ENCODE results near the gene KCNJ10.

Gene KCNJ10

DNA sequence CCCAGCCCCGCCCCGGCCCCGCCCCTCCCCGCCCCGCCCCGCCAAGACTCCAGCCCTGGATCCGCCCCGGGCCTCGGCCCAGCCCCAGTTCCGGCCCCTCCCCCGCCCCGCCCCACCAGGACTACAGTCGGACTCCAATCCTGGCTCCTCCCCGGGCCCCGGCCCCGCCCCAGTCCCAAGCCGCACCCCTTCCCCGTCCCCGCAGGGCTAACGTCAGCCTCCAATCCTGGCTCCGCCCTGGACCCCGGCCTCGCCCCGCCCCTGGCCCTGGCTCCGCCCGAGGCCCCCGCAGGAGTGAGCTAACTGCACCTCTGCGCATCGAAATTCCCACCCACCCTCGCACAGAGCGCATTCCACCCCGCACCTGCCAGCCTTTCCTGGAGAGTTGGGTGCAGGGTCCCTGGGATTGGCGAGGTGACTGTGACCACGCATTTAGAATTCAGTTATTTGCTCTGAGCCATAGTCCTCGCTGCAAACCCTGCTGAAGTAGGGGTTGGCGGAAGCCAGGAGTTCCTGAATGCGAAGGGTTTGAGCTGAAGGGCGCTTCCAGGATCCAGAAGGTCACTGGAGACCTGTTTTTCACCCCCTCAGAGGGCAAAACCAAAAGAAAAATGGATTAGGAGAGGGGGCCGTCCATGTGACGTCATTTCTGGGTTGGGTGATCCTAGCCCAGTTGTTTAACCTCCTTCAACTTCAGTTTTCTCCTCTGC is 29.0 kb upstream of the KCNJ10 start:
- no peak for FAIRE-seq

DNA sequence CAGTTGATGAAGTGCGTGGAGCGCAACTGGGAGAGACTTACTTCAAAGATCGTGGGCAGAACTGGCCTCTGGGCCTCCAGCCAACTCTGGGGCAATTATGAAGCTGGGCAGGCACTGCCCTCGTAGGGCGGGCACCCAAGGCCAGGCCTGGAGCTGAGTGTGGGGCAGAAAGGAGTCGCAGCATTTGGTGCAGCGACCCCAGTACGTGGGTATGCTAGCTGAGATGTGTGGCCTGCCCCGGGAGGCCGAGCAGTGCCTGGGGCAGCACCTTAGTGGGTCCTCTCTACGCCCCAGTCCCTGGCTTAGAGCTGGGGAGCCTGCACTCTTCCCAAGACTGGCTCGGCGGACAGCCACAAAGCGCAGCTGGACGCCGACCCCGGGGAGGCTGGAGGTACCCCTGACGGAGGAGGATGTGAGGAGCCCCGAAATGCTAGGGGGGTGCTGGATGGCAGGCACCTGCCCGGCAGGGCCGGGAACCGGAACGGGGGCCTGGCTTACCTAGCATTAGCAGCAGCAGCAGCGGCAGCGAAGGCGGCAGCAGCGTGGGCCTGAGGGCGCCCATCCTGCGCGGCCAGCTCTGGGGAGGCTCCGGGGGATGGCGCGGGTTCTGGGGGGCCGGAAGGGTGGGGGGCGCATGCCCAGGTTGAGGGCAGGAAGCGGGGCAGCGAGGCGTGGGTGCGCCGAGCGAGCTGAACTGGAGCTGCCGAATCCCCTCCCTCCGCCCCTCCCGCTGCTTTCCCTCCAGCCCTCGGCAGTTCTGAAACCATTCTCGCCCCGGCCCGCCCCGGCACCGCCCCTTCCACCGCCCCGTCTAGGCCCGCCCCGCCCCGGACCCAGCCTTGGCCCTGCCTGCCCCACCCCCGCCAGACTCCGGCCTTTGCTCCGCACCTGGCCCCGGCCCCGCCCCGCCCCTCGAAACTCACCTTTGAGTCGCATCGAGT is 28.2 kb upstream of the KCNJ10 start, which contains the start of gene IGSF8:
Gene IGSF8, minus strand, starts transcription at position 709 of the 941 bp plus-strand sequence. Its CDS starts 147 bp downstream, at position 562.
- no peak for FAIRE-seq

DNA sequence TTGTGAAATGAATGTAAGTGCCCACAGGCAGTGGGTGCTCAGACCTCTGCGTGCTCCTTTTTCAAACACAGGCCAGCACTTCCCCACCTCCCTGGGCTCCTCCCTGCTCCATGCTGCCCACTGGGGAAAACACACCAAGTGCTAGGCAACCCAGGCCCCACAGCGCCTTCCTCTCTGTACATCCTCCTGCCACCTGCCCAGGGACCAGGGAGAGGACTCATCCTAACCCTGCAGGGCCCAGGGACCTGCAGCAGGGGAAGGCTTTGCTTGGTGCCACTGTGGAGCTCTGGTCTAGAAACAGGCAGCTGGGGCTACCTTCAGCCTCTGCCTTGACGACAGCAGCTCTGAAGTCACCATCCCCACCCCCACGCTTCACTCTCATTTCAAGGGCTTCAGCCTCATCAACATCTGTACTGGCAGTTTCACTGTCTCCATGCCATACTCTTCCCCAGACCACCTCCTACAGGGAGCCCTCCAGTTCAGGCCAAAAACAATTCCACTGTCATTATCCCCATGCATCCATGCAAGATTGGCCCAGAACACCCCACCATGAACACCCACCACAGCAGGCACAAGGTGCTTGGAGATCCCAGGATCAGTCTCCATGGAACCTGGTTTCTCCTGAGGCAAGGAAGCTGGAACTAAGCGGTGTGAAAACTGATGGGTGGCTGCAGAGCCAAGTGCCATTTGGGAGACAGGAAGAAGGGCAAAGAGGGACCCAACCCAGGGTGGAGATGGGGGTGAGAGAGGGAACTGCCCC is 27.4 kb upstream of the KCNJ10 start:
- FAIRE-seq: no peak

DNA sequence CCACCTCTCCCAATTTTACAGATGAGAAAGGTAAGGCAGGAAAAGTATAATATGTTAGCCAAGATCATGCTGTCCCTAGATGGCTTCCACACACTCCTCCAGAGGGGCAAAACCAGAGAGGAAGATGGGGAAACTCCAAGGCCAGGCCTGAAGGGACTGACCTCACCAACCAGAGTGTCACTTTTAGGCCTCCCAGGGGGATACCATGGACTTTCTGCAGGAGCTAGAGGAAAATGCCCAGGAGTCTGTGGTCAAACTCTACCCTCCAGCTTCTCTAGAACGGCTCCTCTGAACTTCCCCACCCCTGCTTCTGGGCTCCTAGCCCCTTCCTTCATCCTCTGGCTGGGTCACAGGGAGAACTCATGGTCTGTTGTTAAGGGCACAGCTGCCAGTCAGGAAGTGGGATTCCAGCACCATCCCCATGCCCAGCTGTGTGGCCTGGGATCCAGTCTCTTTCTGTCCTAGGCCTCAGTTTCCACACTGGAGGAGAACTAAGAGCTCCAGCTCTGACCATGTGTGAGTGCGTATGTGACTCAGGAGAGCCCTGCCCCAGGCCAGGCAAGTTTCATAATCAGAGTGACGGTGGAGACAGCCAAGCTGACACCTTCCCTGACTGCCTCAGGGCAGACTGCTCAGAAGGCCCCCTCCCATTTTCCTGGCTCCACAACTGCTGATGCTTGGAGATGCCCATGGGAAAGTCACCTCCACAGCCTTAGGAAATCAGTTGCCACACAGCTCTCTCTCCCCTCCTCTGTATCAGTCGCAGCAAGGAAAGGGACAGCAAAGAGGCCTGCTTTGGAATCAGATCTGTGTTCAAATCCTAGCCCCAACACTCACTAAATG is 26.5 kb upstream of the KCNJ10 start:
- no peak for FAIRE-seq

DNA sequence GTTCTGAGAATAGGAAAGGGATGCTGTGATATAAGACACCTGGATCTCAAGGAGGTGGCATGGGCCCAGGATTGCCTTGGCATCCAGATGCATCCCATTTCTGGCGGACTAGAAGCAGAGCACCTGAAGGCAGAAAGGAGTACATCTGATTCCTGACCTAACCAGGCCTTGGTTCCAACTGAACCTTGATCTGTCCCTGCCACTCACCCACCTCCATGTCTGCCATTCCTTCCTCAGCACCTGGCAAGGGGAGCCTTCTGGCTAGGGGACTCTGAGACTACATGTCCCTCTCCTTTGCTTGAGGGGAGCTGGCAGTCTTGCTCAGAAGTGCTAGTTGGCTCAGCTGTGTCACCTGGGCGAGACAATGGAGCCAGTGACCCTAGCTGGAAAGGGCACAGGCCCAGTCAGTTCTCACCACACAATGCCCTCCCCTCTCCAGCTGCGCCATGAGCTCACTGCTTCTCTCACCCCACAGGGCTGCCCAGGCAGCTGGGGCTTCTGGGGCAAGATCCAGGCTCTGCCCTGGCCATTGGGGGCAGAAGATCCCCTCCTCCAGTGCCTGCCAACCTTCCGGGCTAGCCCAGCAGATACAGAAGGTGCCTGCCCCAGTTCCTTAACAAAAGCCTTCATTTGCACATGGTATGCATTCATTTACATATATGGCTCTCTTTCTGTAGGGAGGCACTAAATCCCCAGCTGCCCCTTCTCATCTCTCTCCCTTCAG is 25.6 kb upstream of the KCNJ10 start:
- FAIRE-seq: no peak

DNA sequence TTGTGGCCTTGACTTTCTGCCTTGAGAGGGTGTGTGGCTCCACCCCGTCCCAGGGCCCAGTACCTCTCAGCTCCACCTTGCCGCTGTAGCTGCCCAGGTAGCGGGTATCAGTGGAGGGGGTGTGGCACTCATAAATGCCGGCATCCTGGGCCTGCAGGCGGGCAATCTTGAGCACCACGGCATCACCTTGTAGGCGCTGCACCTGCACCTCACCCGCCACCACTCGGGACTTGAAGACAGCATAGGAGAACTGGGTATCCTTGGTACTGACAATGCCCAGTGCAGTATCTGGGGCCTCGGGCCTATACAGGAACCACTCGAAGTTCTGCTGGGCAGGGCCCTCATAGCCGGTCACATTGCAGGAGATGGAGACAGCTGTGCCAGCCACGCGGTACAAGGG is 24.8 kb upstream of the KCNJ10 start:
- FAIRE-seq: no peak

DNA sequence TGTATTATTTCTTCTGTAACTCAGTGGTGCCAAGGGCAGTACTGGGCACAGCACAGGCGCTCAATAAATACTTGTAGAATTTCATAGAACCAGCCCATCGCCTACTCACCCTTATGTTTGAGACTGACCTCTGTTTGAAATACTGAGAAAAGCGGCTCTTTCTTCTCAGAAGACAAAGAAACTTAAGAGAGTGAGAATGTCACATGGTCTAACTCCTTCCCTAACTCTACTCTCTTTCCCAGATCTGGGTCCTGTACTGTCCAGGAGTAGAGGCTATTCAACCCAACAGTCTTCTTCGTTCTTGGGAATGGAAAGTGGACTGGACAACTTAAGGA is 24.3 kb upstream of the KCNJ10 start:
- no peak for FAIRE-seq

DNA sequence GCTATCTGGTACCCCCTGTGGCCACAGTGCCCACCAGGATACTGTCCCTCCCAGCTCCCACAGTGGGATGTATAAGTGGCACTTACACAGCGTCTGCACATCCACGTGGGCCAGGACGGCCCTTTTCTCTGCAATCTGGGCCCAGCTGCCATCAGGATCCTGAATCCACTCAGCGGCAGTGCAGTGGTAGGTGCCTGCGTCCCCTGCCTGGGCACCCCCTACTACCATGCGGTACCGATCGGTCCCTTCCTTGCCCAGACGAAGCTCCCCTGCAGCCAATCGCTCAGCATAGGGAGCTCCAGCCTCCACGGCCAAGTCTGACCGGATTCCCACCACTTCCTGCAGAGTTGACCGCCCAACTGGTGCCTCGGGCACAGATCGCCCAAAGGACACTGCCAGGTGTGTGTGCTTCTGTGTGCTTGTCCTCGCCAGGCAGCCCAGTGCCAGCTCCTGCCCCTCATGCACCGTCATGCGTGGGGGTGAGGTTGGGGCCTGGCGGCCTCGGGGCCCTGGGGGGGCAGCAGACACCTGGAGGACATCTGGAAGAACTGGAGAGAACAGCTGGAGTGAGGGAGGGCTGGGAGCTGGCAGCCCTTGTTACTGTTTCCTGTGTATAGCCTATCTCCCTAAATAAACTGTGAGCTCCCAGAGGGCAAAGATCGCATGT is 23.8 kb upstream of the KCNJ10 start:
- no peak for FAIRE-seq

DNA sequence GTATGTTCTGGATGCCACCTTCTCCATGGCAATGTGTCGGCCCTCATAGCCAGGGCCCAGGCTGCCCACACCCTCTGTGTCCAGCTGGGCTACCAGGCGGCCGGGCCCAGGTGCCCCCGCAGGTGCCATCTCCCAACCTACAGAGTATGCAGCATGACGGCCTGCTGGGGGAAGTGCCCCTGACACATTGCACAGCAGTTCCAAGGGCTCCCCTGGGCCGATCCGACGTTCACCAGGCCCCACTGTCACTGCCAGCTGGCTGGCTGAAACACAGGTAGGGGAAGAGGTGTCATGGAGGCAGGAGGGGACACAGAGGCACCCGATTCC is 23.1 kb upstream of the KCNJ10 start:
- FAIRE-seq: no peak

DNA sequence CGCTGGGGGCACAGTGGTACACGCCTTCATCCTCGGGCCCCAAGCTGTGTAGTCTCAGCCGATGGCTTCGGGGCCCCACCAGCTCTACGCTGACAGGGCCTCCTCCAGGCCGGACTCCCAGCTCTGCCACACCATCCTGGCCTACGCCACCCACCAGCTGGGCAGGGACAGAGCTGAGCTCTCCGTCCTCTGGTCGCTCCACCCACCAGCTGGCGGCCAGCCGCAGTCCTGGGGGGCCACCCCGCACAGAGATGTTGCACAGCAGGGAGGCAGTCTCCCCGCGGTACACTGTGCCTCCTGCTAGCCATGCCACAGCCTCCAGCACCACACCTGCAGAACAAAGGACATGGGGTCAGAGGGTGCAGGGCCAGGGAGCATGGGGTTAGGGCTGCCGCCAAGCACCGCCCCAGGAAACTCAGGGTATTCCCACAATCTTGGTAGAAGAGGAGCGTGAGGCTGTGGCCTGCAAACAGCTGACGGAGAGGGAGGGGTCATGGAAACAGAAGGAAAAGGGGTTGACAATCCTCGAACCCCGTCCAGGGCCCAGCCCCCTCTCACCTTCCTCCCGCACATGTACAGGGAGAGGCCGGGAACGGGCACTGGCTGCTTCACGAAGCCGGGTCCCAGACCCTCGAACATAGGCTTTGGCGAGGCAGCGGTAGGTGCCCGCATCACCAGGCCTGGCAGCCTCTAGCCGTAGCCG is 22.6 kb upstream of the KCNJ10 start:
- no peak for FAIRE-seq

DNA sequence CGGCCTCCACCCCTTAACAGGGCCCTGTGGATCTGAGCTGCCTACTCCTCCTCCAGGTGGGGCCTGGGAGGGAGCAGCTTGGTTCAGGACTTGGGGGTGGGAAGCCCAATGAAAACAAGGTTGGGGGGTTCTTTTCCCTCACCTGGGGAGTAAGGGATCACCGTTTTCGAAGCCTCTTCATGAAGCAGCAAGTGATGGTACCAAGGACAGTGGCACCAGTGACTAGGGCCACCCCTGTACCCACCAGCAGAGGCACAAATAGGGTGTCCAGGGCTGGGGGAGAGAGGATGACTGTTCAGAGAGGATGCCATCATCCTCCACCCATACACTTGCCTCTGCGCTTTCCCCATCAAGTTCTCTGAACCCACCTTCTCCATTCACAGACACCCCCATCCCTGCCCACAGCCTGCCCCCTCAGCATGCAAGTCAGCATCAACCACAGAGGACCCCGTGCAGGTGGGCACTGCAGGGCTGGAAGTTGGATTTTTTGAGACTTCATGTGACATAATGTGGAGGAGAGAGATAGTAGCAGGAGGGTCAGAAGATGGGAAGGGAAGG is 21.8 kb upstream of the KCNJ10 start:
- FAIRE-seq: no peak

DNA sequence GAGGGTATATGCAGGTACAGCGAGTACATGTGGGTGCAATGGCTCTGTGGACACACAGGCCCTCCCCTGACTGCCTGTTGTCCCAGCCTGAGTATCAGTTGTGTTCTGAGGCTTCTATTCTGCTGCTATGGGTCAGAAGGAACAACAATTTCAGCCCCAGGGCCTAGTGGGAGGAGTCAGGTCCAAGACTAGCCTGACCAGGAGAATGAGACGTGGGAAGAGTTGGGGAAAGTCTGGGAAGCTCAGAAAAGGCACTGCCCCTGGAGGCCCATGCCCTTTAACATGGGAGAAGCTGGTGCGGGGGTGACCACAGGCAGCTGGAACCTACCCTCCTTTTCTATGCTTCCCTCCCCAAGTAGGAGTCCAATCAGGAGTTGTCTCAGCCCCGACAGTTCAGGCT is 20.8 kb upstream of the KCNJ10 start:
- FAIRE-seq: no peak

DNA sequence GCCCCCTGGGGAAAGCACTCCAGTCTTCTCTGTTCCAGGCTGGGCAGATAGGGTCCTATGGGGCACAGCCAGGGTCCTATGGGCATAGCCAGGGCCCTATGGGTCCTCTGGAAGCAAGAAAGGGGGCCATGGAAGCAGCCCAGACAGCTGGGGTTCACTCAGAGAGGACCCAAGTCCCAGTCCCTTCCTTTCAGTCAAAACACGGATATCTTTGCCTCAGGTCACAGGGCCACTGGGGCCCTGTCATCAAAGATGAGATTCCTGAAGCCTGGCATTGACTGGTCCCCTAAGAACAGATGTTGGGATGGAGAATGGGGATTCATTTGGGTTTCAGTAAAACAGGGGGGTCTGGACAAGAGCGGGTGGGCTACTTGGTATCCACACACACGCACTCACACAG is 19.9 kb upstream of the KCNJ10 start:
- FAIRE-seq: no peak

DNA sequence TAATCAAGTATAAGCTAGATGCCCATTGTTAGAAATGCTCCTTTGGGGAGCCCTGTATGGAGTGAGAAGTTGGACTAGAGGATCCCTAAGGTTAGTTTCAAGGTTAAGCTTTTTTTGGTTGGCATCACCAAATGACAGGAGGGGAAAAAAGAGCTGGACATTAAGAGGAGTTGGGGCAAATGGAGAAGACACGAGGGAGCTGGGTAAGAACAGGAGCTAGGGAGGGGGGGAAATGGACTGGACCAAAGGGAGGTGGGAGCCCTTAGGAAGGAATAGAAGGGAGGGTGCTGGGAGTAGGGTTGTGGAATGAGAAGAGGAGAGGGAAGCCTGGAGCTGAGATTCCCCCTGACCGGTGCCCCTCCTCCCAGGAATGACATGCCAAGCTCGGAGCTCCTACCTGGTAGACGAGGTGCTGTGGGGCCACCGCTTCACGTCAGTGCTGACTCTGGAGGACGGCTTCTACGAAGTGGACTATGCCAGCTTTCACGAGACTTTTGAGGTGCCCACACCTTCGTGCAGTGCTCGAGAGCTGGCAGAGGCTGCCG is 17.2 kb upstream of the KCNJ10 start:
- FAIRE-seq: no peak

DNA sequence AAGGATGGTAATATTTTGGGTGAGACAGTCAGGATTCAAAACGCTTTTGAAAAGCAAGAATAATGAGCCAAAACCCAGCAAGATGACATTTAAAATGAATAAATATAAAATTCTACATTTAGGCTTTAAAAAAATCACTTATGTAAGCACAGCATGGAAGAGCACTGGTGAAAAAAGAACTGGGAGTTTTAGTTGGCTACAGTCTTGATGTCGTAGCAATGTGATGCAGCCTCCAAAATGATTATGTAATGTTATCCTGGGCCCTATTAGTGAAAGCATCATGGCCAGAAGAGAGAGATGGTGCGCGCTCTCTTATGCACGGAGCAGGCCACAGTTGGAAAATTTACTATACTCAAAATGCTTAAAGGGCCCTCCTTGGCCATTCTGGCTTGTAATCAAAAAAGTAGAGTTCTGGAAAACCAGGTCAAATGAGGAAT is 16.5 kb upstream of the KCNJ10 start:
- FAIRE-seq: no peak

DNA sequence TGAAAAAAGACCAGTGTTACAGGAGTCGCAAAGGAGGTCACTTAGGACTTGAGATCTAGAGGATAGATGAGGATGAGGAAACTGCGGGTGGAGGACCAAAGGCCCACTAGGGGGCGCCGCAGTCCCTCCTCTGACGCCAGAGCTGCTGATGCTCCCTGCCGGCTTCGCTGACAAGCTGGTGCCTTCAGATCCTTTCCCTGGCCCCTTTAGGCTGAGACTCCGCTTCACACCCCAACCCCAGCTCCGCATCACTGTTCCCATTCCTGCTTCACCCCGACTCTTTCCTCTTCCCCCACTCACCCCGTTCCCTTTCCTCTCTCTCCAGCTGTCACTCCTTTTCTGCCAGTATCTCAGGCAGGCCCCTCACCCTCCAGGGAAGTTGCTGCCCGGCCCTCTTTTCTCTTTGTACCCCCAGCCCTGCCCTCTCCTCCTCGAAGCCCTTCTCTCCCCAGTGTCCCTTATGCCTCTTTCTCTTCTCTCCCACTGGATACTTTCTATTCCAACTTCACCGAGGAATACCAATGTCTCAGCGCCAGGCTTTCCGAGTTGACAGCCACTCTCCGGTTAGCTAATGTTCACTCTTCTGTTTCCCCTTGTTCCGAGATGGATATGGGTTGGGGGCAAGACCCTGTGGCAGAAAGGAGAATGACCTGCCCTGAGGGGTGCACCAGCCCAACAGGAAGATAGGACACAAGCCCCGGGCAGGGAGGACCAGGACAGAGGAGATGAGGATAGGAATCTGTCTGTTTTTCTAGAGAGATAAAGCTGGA is 15.9 kb upstream of the KCNJ10 start:
- peak; percentile 80 for FAIRE-seq

DNA sequence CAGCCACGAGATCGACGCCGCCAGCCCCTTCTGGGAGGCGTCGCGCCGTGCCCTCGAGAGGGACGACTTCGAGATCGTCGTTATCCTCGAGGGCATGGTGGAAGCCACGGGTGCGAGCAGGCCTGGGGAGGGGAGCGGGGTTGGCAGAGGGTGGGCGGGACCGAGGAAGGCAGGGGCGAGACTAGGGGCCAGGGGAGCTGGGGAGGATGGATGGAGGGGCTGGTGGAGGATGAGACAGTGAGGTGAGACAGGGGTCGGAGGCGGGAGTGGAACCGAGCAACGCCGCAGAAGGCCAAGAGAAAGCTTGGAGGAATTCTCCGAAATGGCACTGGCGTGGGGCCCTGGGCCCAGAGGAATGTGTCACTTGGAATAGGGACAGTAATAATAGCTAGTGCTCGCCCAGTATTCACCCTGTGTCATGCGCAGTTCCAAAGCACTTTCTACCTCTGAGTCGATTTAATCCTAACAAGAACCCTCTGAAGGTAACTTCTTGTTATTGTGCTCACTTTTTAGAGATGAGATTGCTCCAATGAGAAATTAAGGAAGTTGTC is 14.9 kb upstream of the KCNJ10 start:
- no peak for FAIRE-seq

DNA sequence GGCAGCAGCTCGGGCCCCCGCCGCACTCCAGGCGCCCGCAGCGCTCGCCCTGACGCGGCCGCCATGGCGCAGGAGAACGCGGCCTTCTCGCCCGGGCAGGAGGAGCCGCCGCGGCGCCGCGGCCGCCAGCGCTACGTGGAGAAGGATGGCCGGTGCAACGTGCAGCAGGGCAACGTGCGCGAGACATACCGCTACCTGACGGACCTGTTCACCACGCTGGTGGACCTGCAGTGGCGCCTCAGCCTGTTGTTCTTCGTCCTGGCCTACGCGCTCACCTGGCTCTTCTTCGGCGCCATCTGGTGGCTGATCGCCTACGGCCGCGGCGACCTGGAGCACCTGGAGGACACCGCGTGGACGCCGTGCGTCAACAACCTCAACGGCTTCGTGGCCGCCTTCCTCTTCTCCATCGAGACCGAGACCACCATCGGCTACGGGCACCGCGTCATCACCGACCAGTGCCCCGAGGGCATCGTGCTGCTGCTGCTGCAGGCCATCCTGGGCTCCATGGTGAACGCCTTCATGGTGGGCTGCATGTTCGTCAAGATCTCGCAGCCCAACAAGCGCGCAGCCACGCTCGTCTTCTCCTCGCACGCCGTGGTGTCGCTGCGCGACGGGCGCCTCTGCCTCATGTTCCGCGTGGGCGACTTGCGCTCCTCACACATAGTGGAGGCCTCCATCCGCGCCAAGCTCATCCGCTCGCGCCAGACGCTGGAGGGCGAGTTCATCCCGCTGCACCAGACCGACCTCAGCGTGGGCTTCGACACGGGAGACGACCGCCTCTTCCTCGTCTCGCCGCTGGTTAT is 14.2 kb upstream of the KCNJ10 start:
- FAIRE-seq: no peak

Data from TTC549 (cell line).